HepG2 (cell line): ENCODE results near the gene BIN1. TPM values are rescaled to one million over a fixed set of nuclear protein-coding genes. Genes with fewer than 3 reads are reported as not detected.

Experiments
- ATAC-seq: fragments of 200-7000 bp; cut with Tn5 transposase; 3 replicates; pipeline ENCODE4 v1.9.1; 2020; ENCODE audit warnings: mild to moderate bottlenecking, moderate library complexity
- BruUV-seq: library from RNA; stranded (reverse); fragments of 400-500 nt; replicated peaks from 2 replicates; lab custom pipeline; 2021; lab: Mats Ljungman, UMichigan
- CTCF ChIA-PET: fragments of 300-600 bp; formaldehyde crosslinking; extraction: SDS; loops from one replicate; lab custom pipeline; 2021; ENCODE audit warnings: low total read pairs, inconsistent platforms, low intra/inter-chr PET ratio; lab: Yijun Ruan, JAX
- POLR2A ChIA-PET: fragments of 350-600 bp; sonication (Branson Sonifier 250); formaldehyde crosslinking; loops from one replicate; lab custom pipeline; 2020; ENCODE audit warnings: antibody characterized with exemption, inconsistent platforms; lab: Yijun Ruan, JAX
- DNase-seq: peaks from one replicate; pipeline ENCODE4 v3.0.0-alpha.2; 2015; ENCODE audit warnings: low spot score
- FAIRE-seq: peaks from 3 replicates; lab custom pipeline; 2011; peaks lifted over from hg19 to GRCh38; lab: Jason Lieb, UNC
- H2AFZ ChIP-seq: one replicate; pipeline ENCODE4 v1.6.1; 2011; ENCODE audit warnings: low read length, inconsistent platforms
- H3K27ac ChIP-seq: fragments of 300-600 bp; 3 replicates; pipeline ENCODE4 v1.8.0; 2011; ENCODE audit warnings: mixed run types, mild to moderate bottlenecking, mixed read lengths, low read length, inconsistent platforms; ENCODE audit not compliant: insufficient read depth; ENCODE audit errors: extremely low read length
- H3K27me3 ChIP-seq, 2 experiments: fragments of 200-600 bp in 1 of 2; 2 replicates in 1 of 2; 3 replicates in 1 of 2; pipeline versions ENCODE4 v1.6.0 to v1.8.0; 2011; ENCODE audit warnings: low read length in 2 of 2, mild to moderate bottlenecking in 2 of 2, moderate library complexity in 2 of 2, inconsistent platforms in 1 of 2; ENCODE audit not compliant: insufficient read depth in 2 of 2, control insufficient read depth in 1 of 2
- H3K36me3 ChIP-seq, 2 experiments: fragments of 200-600 bp in 1 of 2; replicated peaks in 1 of 2; 2 replicates in 1 of 2; 3 replicates in 1 of 2; pipeline versions ENCODE4 v1.5.1 to v1.8.0; 2011; ENCODE audit warnings: low read length in 2 of 2, inconsistent platforms in 1 of 2; ENCODE audit not compliant: insufficient read depth in 2 of 2, control insufficient read depth in 1 of 2
- H3K4me1 ChIP-seq: 2 replicates; pipeline ENCODE4 v1.5.1; 2012; ENCODE audit warnings: low read length, inconsistent platforms; ENCODE audit not compliant: insufficient read depth
- H3K4me2 ChIP-seq: 2 replicates; pipeline ENCODE4 v1.6.0; 2011; ENCODE audit warnings: low read depth, low read length, inconsistent platforms
- H3K4me3 ChIP-seq, 3 experiments: fragments of 200-600 bp in 1 of 3; sonication (generic), shearing (Covaris generic) in 1 of 3; replicated peaks in 1 of 3; 2 replicates each; pipeline ENCODE4 v1.5.1; 2011 to 2016; ENCODE audit warnings: low read length in 3 of 3, inconsistent platforms in 2 of 3, low read depth in 2 of 3, mild to moderate bottlenecking in 2 of 3, control low read depth in 1 of 3, mixed read lengths in 1 of 3; ENCODE audit not compliant: insufficient read depth in 1 of 3
- H3K79me2 ChIP-seq: one replicate; pipeline ENCODE4 v1.6.1; 2011; ENCODE audit warnings: low read length, inconsistent platforms; ENCODE audit not compliant: insufficient read depth
- H3K9ac ChIP-seq: 2 replicates; pipeline ENCODE4 v1.6.0; 2011; ENCODE audit warnings: mild to moderate bottlenecking, low read depth, low read length, inconsistent platforms; ENCODE audit not compliant: insufficient read depth
- H3K9me3 ChIP-seq: 2 replicates; pipeline ENCODE4 v1.5.1; 2012; ENCODE audit warnings: mild to moderate bottlenecking, low read length
- H4K20me1 ChIP-seq: 2 replicates; pipeline ENCODE4 v1.6.0; 2011; ENCODE audit warnings: inconsistent platforms, mild to moderate bottlenecking, low read length, moderate library complexity; ENCODE audit not compliant: insufficient read depth
- ATF7 ChIP-seq, 2 experiments: fragments of 450-650 bp in 1 of 2; sonication (generic) in 1 of 2; formaldehyde crosslinking in 1 of 2; IDR thresholded peaks; 2 replicates each; pipeline versions ENCODE4 v1.4.0 to v1.6.1; 2016 to 2020; ENCODE audit warnings: antibody characterized with exemption in 1 of 2, mild to moderate bottlenecking in 1 of 2, missing genetic modification reagents in 1 of 2
- ISX ChIP-seq: sonication (generic); formaldehyde crosslinking; conservative IDR thresholded peaks from 2 replicates; pipeline ENCODE4 v1.5.0; 2020; ENCODE audit warnings: missing genetic modification reagents
- RFXAP ChIP-seq: sonication (generic); formaldehyde crosslinking; IDR thresholded peaks from 2 replicates; pipeline ENCODE4 v1.4.0; 2020; ENCODE audit warnings: missing genetic modification reagents, borderline replicate concordance
- WGBS: methylation state at CpG from one replicate; pipeline ENCODE4 v1.1.6; 2017; ENCODE audit warnings: low lambda C conversion rate; 5-methylcytosine and 5-hydroxymethylcytosine counted together
- in situ Hi-C: cut with HindIII; loops from 2 replicates; pipeline ENCODE4 v1.10.0; 2017; ENCODE audit warnings: low pct_unique_long_range_greater_than_20kb; ENCODE audit not compliant: extremely low pct_ligation_motif_present
- intact Hi-C: fragments of 100-400 bp; cut with micrococcal nuclease; formaldehyde crosslinking; loops from one replicate; pipeline ENCODE4 v1.10.0; 2022; ENCODE audit not compliant: unreplicated experiment
- polyA plus RNA-seq, 8 experiments: library from polyadenylated mRNA; depleted of rRNA in 3 of 8; stranded (reverse) in 7 of 8; unstranded in 1 of 8; fragments of >200 nt; fragmentation: Illumina TruSeq in 4 of 8; extraction: Trizol in 4 of 8; gene quantifications; 2 replicates each; pipeline versions ENCODE4 v1.2.1 to v1.2.3, GENCODE V29; 2011 to 2016; ENCODE audit warnings: low read depth in 4 of 8, missing spikeins in 1 of 8, mixed read lengths in 1 of 8; ENCODE audit not compliant: insufficient read depth in 1 of 8
- total RNA-seq, 5 experiments: library from RNA; depleted of rRNA; stranded (reverse); fragments of >200 nt; fragmentation: Illumina TruSeq; extraction: Trizol; gene quantifications; 2 replicates each; pipeline ENCODE4 v1.2.3, GENCODE V29; 2016; ENCODE audit warnings: low read depth in 1 of 5

Gene BIN1
- total and polyA plus RNA-seq, 2 of the 13 experiments (the other 11 are each of a cell fraction or from before 2014, with no cell fraction given) = 0.93 to 1.2 TPM

DNA sequence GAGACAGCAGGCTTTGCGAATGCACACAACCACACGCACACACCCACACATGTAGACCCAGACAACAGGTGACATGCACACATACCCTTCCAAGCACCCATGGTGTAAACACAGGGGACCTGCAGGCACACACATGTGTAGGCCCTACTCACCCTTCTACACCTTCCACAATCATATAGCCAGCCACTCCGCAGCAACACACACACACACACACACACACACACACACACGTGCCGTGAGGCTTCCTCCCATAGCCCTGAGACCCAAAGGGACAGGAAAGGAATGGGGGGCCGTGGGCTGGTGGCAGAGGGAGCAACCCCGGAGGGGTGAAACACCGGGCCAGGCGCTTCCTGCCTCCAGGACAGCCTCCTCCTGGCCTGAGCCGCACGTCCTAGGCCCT, 37.4 kb downstream of the BIN1 start:
- BruUV-seq = no TSS peak
- no peak for ATAC-seq

DNA sequence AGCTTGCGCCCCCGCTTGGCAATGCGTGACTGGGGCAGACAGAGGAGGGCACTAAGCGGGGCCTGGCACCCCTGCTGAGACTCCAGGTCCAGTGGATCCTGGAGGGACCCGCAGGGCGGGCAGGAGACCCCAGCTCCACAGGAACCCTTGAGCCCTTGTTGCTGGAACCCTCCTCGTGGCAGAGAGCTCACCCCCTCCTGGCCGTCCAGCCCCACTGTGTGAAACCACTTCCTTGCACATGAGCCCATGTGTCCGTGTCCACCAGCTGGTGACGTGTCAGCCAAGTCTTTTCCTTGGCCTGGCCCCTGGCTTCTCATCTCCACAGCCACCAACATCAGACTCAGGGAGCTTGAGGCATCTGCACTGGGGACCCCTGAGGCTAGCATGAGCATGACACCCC, 38.0 kb downstream of the BIN1 start:
- TF ChIP-seq RFXAP = no peak
- TF ChIP-seq, all 625 proteins: peak for 0

More for the DNA sequence above, 37.4 kb downstream of the BIN1 start:
- no peak overlapping the region for H3K9ac ChIP-seq
- TF ChIP-seq ATF7 (IDR thresholded peaks at IDR 0.05) (no peak), ATF7 (CRISPR knock-in tag; IDR thresholded peaks at IDR 0.05) (0 out of 2 replicates have a peak, but pooled peaks have one; percentile 21), ISX (CRISPR knock-in tag) (no peak)
- in situ Hi-C loops = no loop called here
- no peak overlapping the region for H3K4me3 ChIP-seq
- H2AFZ ChIP-seq = no peak overlapping the region
- no peak overlapping the region for H3K27ac ChIP-seq
- no peaks in the 10 kb centered on the region for H3K79me2 ChIP-seq
- intact Hi-C loops = no loop called here
- H3K4me2 ChIP-seq = no peak overlapping the region
- WGBS = 53% methylated on average over 9 of the region's 11 CpGs
- H3K27me3 ChIP-seq = no peaks in the 10 kb centered on the region; a peak in 1 of 5 replicates
- ChIA-PET CTCF (no interaction called here), POLR2A (no interaction called here)
- DNase-seq = no peak
- no peaks in the 10 kb centered on the region for H3K36me3 ChIP-seq
- no peak for FAIRE-seq
- H3K9me3 ChIP-seq = no peaks in the 10 kb centered on the region
- peaks cover 31% of the 10 kb centered on the region for H3K4me1 ChIP-seq
- H4K20me1 ChIP-seq = no peaks in the 10 kb centered on the region

More for the DNA sequence above, 38.0 kb downstream of the BIN1 start:
- H3K4me1 ChIP-seq = peaks cover 31% of the 10 kb centered on the region
- ChIA-PET POLR2A (no interaction called here), CTCF (no interaction called here)
- no peaks in the 10 kb centered on the region for H3K36me3 ChIP-seq
- H3K27ac ChIP-seq = no peak overlapping the region
- ATAC-seq (no peak), DNase-seq (no peak), FAIRE-seq (no peak)
- H3K79me2 ChIP-seq = no peaks in the 10 kb centered on the region
- no peaks in the 10 kb centered on the region; a peak in 1 of 5 replicates for H3K27me3 ChIP-seq
- no peaks in the 10 kb centered on the region for H3K9me3 ChIP-seq
- 77% methylated on average over 10 of the region's 10 CpGs for WGBS
- BruUV-seq = no TSS peak
- H3K9ac ChIP-seq = no peak overlapping the region
- no peak overlapping the region for H3K4me3 ChIP-seq
- in situ Hi-C loops = no loop called here
- no peaks in the 10 kb centered on the region for H4K20me1 ChIP-seq
- intact Hi-C loops = no loop called here
- no peak overlapping the region for H3K4me2 ChIP-seq
- no peak overlapping the region for H2AFZ ChIP-seq
